Mesenchymal stem cell (in vitro differentiated cells and primary cell): Measurements from ENCODE around the gene FMN1.

ENCODE experiments used
- DNase-seq: peaks from one replicate; pipeline ENCODE4 v3.0.0-alpha.2; 2013
- H2AFZ ChIP-seq: one replicate; pipeline ENCODE4 v1.6.1; 2013; ENCODE audit warnings: low read depth, mild to moderate bottlenecking, control low read depth, inconsistent platforms, low read length, moderate library complexity
- H2AK5ac ChIP-seq: 2 replicates; pipeline ENCODE4 v1.6.1; 2013; ENCODE audit warnings: low read length, moderate library complexity, mild to moderate bottlenecking, inconsistent platforms; ENCODE audit not compliant: severe bottlenecking
- H2BK120ac ChIP-seq: one replicate; pipeline ENCODE4 v1.6.1; 2013; ENCODE audit warnings: low read depth, mild to moderate bottlenecking, inconsistent platforms, low read length, moderate library complexity
- H2BK12ac ChIP-seq, 2 experiments: one replicate each; pipeline ENCODE4 v1.6.1; 2013; ENCODE audit warnings: inconsistent platforms in 2 of 2, low read length in 2 of 2, mild to moderate bottlenecking in 2 of 2, moderate library complexity in 2 of 2, control low read depth in 1 of 2
- H2BK15ac ChIP-seq: one replicate; pipeline ENCODE4 v1.6.1; 2013; ENCODE audit warnings: mild to moderate bottlenecking, low read depth, inconsistent platforms; ENCODE audit not compliant: poor library complexity, severe bottlenecking
- H2BK5ac ChIP-seq: 2 replicates; pipeline ENCODE4 v1.6.1; 2013; ENCODE audit warnings: low read depth, mild to moderate bottlenecking, low read length, control low read depth, inconsistent platforms; ENCODE audit not compliant: poor library complexity, severe bottlenecking
- H3K14ac ChIP-seq, 2 experiments: one replicate each; pipeline ENCODE4 v1.6.1; 2013; ENCODE audit warnings: inconsistent platforms in 2 of 2, low read length in 2 of 2, control low read depth in 1 of 2, mild to moderate bottlenecking in 1 of 2, moderate library complexity in 1 of 2
- H3K18ac ChIP-seq, 2 experiments: one replicate each; pipeline ENCODE4 v1.6.1; 2013; ENCODE audit warnings: inconsistent platforms in 2 of 2, low read length in 2 of 2, control low read depth in 1 of 2, low read depth in 1 of 2, mild to moderate bottlenecking in 1 of 2
- H3K23ac ChIP-seq, 2 experiments: one replicate each; pipeline ENCODE4 v1.6.1; 2013; ENCODE audit warnings: inconsistent platforms in 2 of 2, low read length in 2 of 2, mild to moderate bottlenecking in 2 of 2, moderate library complexity in 2 of 2, control low read depth in 1 of 2
- H3K27ac ChIP-seq: 2 replicates; pipeline ENCODE4 v1.5.1; 2013; ENCODE audit warnings: mild to moderate bottlenecking, moderate library complexity, low read length, control low read depth, inconsistent platforms; ENCODE audit not compliant: poor library complexity, severe bottlenecking
- H3K27me3 ChIP-seq, 2 experiments: 2 replicates each; pipeline versions ENCODE4 v1.6.1 to v1.7.0; 2013; ENCODE audit warnings: low read length in 2 of 2, mild to moderate bottlenecking in 2 of 2, moderate library complexity in 2 of 2, control low read depth in 1 of 2, inconsistent platforms in 1 of 2; ENCODE audit not compliant: control insufficient read depth in 1 of 2, insufficient read depth in 1 of 2
- H3K36me3 ChIP-seq, 2 experiments: 2 replicates each; pipeline versions ENCODE4 v1.6.1 to v1.7.0; 2013; ENCODE audit warnings: low read length in 2 of 2, control low read depth in 1 of 2, inconsistent platforms in 1 of 2, low read depth in 1 of 2, mild to moderate bottlenecking in 1 of 2; ENCODE audit not compliant: insufficient read depth in 2 of 2, control insufficient read depth in 1 of 2
- H3K4ac ChIP-seq, 2 experiments: one replicate each; pipeline ENCODE4 v1.6.1; 2013; ENCODE audit warnings: inconsistent platforms in 2 of 2, low read length in 2 of 2, mild to moderate bottlenecking in 2 of 2, moderate library complexity in 2 of 2, control low read depth in 1 of 2, low read depth in 1 of 2
- H3K4me1 ChIP-seq: 2 replicates; pipeline ENCODE4 v1.6.1; 2013; ENCODE audit warnings: low read depth, low read length, control low read depth; ENCODE audit not compliant: control insufficient read depth, insufficient read depth
- H3K4me2 ChIP-seq: 2 replicates; pipeline ENCODE4 v1.6.1; 2013; ENCODE audit warnings: low read length, mild to moderate bottlenecking, inconsistent platforms; ENCODE audit not compliant: poor library complexity, severe bottlenecking
- H3K4me3 ChIP-seq, 2 experiments: 2 replicates each; pipeline versions ENCODE4 v1.5.1 to v1.7.0; 2013; ENCODE audit warnings: low read length in 2 of 2, mild to moderate bottlenecking in 2 of 2, control low read depth in 1 of 2, low read depth in 1 of 2; ENCODE audit not compliant: insufficient read depth in 1 of 2
- H3K79me1 ChIP-seq: replicated peaks from 2 replicates; pipeline ENCODE4 v1.6.1; 2013; ENCODE audit warnings: mild to moderate bottlenecking, control low read depth, low read length, inconsistent platforms; ENCODE audit not compliant: poor library complexity, severe bottlenecking
- H3K9ac ChIP-seq: 2 replicates; pipeline ENCODE4 v1.7.0; 2013; ENCODE audit warnings: mild to moderate bottlenecking, low read length, moderate library complexity
- H3K9me3 ChIP-seq: 2 replicates; pipeline ENCODE4 v1.7.0; 2013; ENCODE audit warnings: mild to moderate bottlenecking, low read length; ENCODE audit not compliant: control insufficient read depth
- H4K8ac ChIP-seq: one replicate; pipeline ENCODE4 v1.6.1; 2013; ENCODE audit warnings: inconsistent platforms, mild to moderate bottlenecking, low read length, moderate library complexity
- H4K91ac ChIP-seq: one replicate; pipeline ENCODE4 v1.6.1; 2013; ENCODE audit warnings: mild to moderate bottlenecking, low read length, inconsistent platforms
- WGBS: methylation state at CpG from one replicate; pipeline ENCODE4 v1.1.7; 2013; ENCODE audit warnings: mixed read lengths; 5-methylcytosine and 5-hydroxymethylcytosine counted together

Gene FMN1

GRCh38 chr15:32880642-32881041 lies 313.9 kb downstream of the FMN1 start:
- no peak overlapping the region for H3K4ac ChIP-seq
- H3K27me3 ChIP-seq, result no peaks in the 10 kb centered on the region
- DNase-seq, result no peak
- H3K9me3 ChIP-seq, result no peaks in the 10 kb centered on the region
- H3K4me2 ChIP-seq, result no peak overlapping the region
- H2BK12ac ChIP-seq, result no peak overlapping the region
- no peak overlapping the region for H2BK5ac ChIP-seq
- no peak overlapping the region for H3K9ac ChIP-seq
- no peaks in the 10 kb centered on the region for H3K4me1 ChIP-seq
- H2AK5ac ChIP-seq, result no peak overlapping the region
- no peak overlapping the region for H3K27ac ChIP-seq
- peaks cover 0 to 6% of the 10 kb centered on the region in 2 experiments for H3K36me3 ChIP-seq
- no peak overlapping the region for H3K18ac ChIP-seq
- no peak overlapping the region for H4K8ac ChIP-seq
- H3K23ac ChIP-seq, result no peak overlapping the region
- H4K91ac ChIP-seq, result no peak overlapping the region
- no peak overlapping the region for H3K14ac ChIP-seq
- no peak overlapping the region for H3K4me3 ChIP-seq
- no peak overlapping the region for H2AFZ ChIP-seq
- H3K79me1 ChIP-seq, result no peaks in the 10 kb centered on the region
- H2BK15ac ChIP-seq, result no peak overlapping the region
- H2BK120ac ChIP-seq, result no peak overlapping the region

GRCh38 chr15:32879980-32880379 lies 314.5 kb downstream of the FMN1 start:
- Histone ChIP-seq H3K4me1 (no peaks in the 10 kb centered on the region), H4K91ac (no peak overlapping the region), H3K79me1 (no peaks in the 10 kb centered on the region), H3K23ac (no peak overlapping the region), H3K27me3 (no peaks in the 10 kb centered on the region), H2BK5ac (no peak overlapping the region), H3K4ac (no peak overlapping the region), H3K9me3 (no peaks in the 10 kb centered on the region), H3K18ac (no peak overlapping the region), H2BK12ac (no peak overlapping the region), H3K27ac (no peak overlapping the region), H2AFZ (no peak overlapping the region), H3K14ac (no peak overlapping the region), H3K4me3 (no peak overlapping the region), H3K9ac (no peak overlapping the region), H2BK120ac (no peak overlapping the region), H2AK5ac (no peak overlapping the region), H4K8ac (no peak overlapping the region), H2BK15ac (no peak overlapping the region), H3K36me3 (peaks cover 0 to 4% of the 10 kb centered on the region in 2 experiments), H3K4me2 (no peak overlapping the region)
- 94% methylated on average over 4 of the region's 6 CpGs for WGBS
- no peak for DNase-seq

DNA sequence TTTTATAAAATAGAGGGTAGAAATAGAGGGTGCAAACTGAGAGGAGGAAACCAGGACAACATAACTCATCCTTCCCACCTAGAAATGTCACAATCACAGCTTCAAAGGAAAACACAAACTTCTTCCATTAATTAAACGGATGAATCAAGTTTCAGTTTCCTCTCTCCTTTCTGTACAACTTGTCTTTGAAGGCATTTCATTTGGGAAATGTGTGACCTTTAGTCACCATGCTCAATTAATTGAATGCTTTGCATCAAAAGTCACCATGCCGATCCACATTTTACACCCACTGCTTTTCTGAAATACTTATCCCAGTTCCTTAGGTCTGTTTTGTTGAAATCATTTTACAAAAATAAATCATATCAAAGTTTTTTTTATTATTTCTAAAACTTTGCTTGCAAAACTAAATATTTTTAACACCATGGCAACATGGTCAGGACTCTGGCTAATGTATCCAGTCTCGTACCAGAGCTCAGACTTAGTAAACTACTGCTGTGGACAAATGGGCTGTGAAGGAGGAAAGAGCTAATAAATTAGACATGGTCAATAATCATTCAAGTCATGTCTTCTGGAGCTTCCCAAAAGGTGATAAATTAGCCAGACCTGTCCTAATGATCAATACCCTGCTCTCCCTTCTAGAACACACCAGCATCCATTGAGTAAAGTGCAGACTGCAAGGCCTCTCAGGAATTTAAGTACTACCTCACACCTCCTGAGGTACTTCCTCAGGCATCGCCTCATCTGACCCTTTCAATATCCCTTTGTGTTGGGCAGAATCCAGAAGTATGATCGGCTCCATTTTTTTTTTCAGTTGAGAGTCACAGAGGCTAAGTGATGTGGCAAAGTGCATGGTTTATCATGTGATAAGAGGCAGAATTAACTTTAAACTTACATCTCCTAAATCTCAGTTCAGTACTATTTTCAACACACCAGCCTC lies 315.4 kb downstream of the FMN1 start:
- peak; percentile 28 for DNase-seq
- 50% methylated on average over 1 of the region's 5 CpGs for WGBS
- H3K14ac ChIP-seq, result no peak overlapping the region

GRCh38 chr15:32878342-32878741 lies 316.2 kb downstream of the FMN1 start:
- Histone ChIP-seq H2AFZ (no peak overlapping the region), H3K79me1 (no peaks in the 10 kb centered on the region), H3K4me3 (no peak overlapping the region), H4K91ac (no peak overlapping the region), H3K4ac (no peak overlapping the region), H3K27ac (no peak overlapping the region), H2BK120ac (no peak overlapping the region), H3K4me1 (no peaks in the 10 kb centered on the region), H3K23ac (no peak overlapping the region), H3K9ac (peak overlapping the region; percentile 55), H3K18ac (no peak overlapping the region), H3K4me2 (no peak overlapping the region), H3K27me3 (no peaks in the 10 kb centered on the region), H3K36me3 (no peaks in the 10 kb centered on the region), H3K14ac (no peak overlapping the region), H2BK15ac (no peak overlapping the region), H4K8ac (no peak overlapping the region), H3K9me3 (no peaks in the 10 kb centered on the region), H2BK12ac (peak overlapping the region in 1 of 2 experiments; percentile 55), H2BK5ac (no peak overlapping the region), H2AK5ac (peak overlapping the region; percentile 60)
- 98% methylated on average over 1 of the region's 1 CpG for WGBS
- DNase-seq, result no peak

More for the DNA sequence above, 315.4 kb downstream of the FMN1 start:
- Histone ChIP-seq H2BK120ac (no peak overlapping the region), H3K18ac (no peak overlapping the region), H2BK12ac (peak overlapping the region in 1 of 2 experiments; percentile 42), H3K36me3 (peaks cover 0 to 3% of the 10 kb centered on the region in 2 experiments), H4K91ac (no peak overlapping the region), H2BK15ac (no peak overlapping the region), H3K9me3 (no peaks in the 10 kb centered on the region), H4K8ac (no peak overlapping the region), H3K4me3 (no peak overlapping the region), H2AK5ac (peak overlapping the region; percentile 23), H3K27ac (no peak overlapping the region), H3K4ac (no peak overlapping the region), H3K4me1 (no peaks in the 10 kb centered on the region), H3K79me1 (no peaks in the 10 kb centered on the region), H2AFZ (no peak overlapping the region), H3K9ac (peak overlapping the region; percentile 55), H3K4me2 (no peak overlapping the region), H3K23ac (no peak overlapping the region), H3K27me3 (no peaks in the 10 kb centered on the region), H2BK5ac (no peak overlapping the region)
